PC-9 (cell line): ENCODE measurements around the gene CMAS.
"Not testable (repeated sequence)": the region's sequence is repeated elsewhere in the genome, so short reads cannot be mapped to it uniquely, and the experiment has no call there.

ENCODE experiments used
- EZH2 ChIP-seq: fragments of 200-600 bp; sonication (generic); IDR thresholded peaks from 2 replicates; pipeline ENCODE4 v1.8.0; 2017; ENCODE audit warnings: antibody characterized with exemption, low read depth
- TF ChIP-seq, protein P1 (sequence below): fragments of 200-600 bp; sonication (generic); conservative IDR thresholded peaks from 2 replicates; pipeline ENCODE4 v1.6.1; 2017; ENCODE audit warnings: mixed run types, antibody characterized with exemption, mild to moderate bottlenecking, moderate library complexity

DNA sequence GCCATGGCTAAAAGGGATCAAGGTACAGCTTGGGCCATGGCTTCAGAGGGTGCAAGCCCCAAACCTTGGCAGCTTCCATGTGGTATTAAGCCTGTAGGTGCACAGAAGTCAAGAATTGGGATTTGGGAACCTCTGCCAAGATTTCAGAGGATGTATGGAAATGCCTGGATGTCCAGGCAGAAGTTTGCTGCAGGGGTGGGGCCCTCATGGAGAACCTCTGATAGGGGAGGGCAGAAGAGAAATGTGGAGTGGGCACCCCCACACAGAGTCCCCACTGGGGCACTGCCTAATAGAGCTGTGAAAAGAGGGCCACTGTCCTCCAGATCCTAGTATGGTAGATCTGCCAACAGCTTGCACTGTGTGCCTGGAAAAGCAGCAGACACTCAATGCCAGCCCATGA is 22.5 kb upstream of the CMAS start:
- TF ChIP-seq, protein P1, sequence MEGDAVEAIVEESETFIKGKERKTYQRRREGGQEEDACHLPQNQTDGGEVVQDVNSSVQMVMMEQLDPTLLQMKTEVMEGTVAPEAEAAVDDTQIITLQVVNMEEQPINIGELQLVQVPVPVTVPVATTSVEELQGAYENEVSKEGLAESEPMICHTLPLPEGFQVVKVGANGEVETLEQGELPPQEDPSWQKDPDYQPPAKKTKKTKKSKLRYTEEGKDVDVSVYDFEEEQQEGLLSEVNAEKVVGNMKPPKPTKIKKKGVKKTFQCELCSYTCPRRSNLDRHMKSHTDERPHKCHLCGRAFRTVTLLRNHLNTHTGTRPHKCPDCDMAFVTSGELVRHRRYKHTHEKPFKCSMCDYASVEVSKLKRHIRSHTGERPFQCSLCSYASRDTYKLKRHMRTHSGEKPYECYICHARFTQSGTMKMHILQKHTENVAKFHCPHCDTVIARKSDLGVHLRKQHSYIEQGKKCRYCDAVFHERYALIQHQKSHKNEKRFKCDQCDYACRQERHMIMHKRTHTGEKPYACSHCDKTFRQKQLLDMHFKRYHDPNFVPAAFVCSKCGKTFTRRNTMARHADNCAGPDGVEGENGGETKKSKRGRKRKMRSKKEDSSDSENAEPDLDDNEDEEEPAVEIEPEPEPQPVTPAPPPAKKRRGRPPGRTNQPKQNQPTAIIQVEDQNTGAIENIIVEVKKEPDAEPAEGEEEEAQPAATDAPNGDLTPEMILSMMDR: not testable (repeated sequence)
- TF ChIP-seq EZH2: not testable (repeated sequence)
